H9 (cell line): ENCODE data around the gene CCDC186. TPM values are rescaled to one million over a fixed set of nuclear protein-coding genes. Genes with fewer than 3 reads are reported as not detected.

Source experiments
- DNase-seq: peaks from one replicate; pipeline ENCODE4 v3.0.0-alpha.2; 2017
- H2AFZ ChIP-seq: one replicate; pipeline ENCODE4 v1.6.1; 2013; ENCODE audit warnings: mild to moderate bottlenecking, low read length, control low read depth, moderate library complexity
- H2AK5ac ChIP-seq: 2 replicates; pipeline ENCODE4 v1.6.1; 2013; ENCODE audit warnings: low read length, control low read depth, mixed read lengths; ENCODE audit not compliant: insufficient read length
- H2BK120ac ChIP-seq: one replicate; pipeline ENCODE4 v1.6.1; 2013; ENCODE audit warnings: low read depth, mild to moderate bottlenecking, low read length, control low read depth, inconsistent platforms; ENCODE audit not compliant: poor library complexity, severe bottlenecking
- H2BK12ac ChIP-seq: 2 replicates; pipeline ENCODE4 v1.6.1; 2013; ENCODE audit warnings: low read length, control low read depth, mixed read lengths, low read depth; ENCODE audit not compliant: insufficient read length
- H2BK15ac ChIP-seq: 2 replicates; pipeline ENCODE4 v1.6.1; 2013; ENCODE audit warnings: low read depth, low read length, control low read depth
- H2BK20ac ChIP-seq: one replicate; pipeline ENCODE4 v1.6.1; 2013; ENCODE audit warnings: low read depth, mild to moderate bottlenecking, low read length, control low read depth, inconsistent platforms; ENCODE audit not compliant: poor library complexity, severe bottlenecking
- H2BK5ac ChIP-seq: 2 replicates; pipeline ENCODE4 v1.6.1; 2013; ENCODE audit warnings: low read length, control low read depth, mixed read lengths; ENCODE audit not compliant: insufficient read length
- H3K14ac ChIP-seq: 2 replicates; pipeline ENCODE4 v1.6.1; 2013; ENCODE audit warnings: low read length, control low read depth; ENCODE audit not compliant: insufficient read depth
- H3K18ac ChIP-seq: 2 replicates; pipeline ENCODE4 v1.6.1; 2013; ENCODE audit warnings: low read depth, mild to moderate bottlenecking, mixed read lengths, low read length, control low read depth; ENCODE audit not compliant: insufficient read length
- H3K23ac ChIP-seq: 2 replicates; pipeline ENCODE4 v1.6.1; 2013; ENCODE audit warnings: low read length, control low read depth, mixed read lengths, low read depth; ENCODE audit not compliant: insufficient read length
- H3K23me2 ChIP-seq: 2 replicates; pipeline ENCODE4 v1.6.1; 2013; ENCODE audit warnings: low read depth, mild to moderate bottlenecking, mixed read lengths, low read length, control low read depth; ENCODE audit not compliant: insufficient read length, poor library complexity, severe bottlenecking
- H3K27ac ChIP-seq: 2 replicates; pipeline ENCODE4 v1.5.1; 2013; ENCODE audit warnings: low read length, control low read depth, mixed read lengths, low read depth; ENCODE audit not compliant: insufficient read length
- H3K27me3 ChIP-seq: 2 replicates; pipeline ENCODE4 v1.6.1; 2013; ENCODE audit warnings: low read length, control low read depth, inconsistent platforms; ENCODE audit not compliant: insufficient read depth
- H3K4ac ChIP-seq: 2 replicates; pipeline ENCODE4 v1.6.1; 2013; ENCODE audit warnings: low read depth, mild to moderate bottlenecking, control low read depth, inconsistent platforms, low read length, moderate library complexity
- H3K4me1 ChIP-seq: 2 replicates; pipeline ENCODE4 v1.6.1; 2013; ENCODE audit warnings: low read length, control low read depth, inconsistent platforms; ENCODE audit not compliant: insufficient read depth
- H3K4me2 ChIP-seq: 2 replicates; pipeline ENCODE4 v1.6.1; 2013; ENCODE audit warnings: low read length, control low read depth, mixed read lengths; ENCODE audit not compliant: insufficient read length, insufficient read depth
- H3K56ac ChIP-seq: 2 replicates; pipeline ENCODE4 v1.6.1; 2013; ENCODE audit warnings: low read depth, mild to moderate bottlenecking, mixed read lengths, low read length, control low read depth; ENCODE audit not compliant: insufficient read length
- H3K79me1 ChIP-seq: 2 replicates; pipeline ENCODE4 v1.6.1; 2013; ENCODE audit warnings: low read depth, mild to moderate bottlenecking, moderate library complexity, low read length, control low read depth, inconsistent platforms; ENCODE audit not compliant: insufficient read depth, poor library complexity, severe bottlenecking
- H3K79me2 ChIP-seq: 2 replicates; pipeline ENCODE4 v1.6.1; 2013; ENCODE audit warnings: low read length, control low read depth, inconsistent platforms; ENCODE audit not compliant: insufficient read depth
- H3K9ac ChIP-seq: 2 replicates; pipeline ENCODE4 v1.6.1; 2013; ENCODE audit warnings: low read length, control low read depth, mixed read lengths; ENCODE audit not compliant: insufficient read length; ENCODE audit errors: extremely low read depth
- H3K9me3 ChIP-seq: one replicate; pipeline ENCODE4 v1.6.1; 2013; ENCODE audit warnings: low read depth, low read length, inconsistent platforms; ENCODE audit not compliant: control insufficient read depth
- H3T11ph ChIP-seq: one replicate; pipeline ENCODE4 v1.6.1; 2013; ENCODE audit warnings: mild to moderate bottlenecking, low read length, control low read depth, inconsistent platforms
- H4K20me1 ChIP-seq: one replicate; pipeline ENCODE4 v1.6.1; 2013; ENCODE audit not compliant: control insufficient read depth, insufficient read length, insufficient read depth
- H4K5ac ChIP-seq: 2 replicates; pipeline ENCODE4 v1.6.1; 2013; ENCODE audit warnings: low read depth, mild to moderate bottlenecking, mixed read lengths, low read length, control low read depth; ENCODE audit not compliant: insufficient read length
- H4K8ac ChIP-seq: replicated peaks from 2 replicates; pipeline ENCODE4 v1.6.1; 2013; ENCODE audit warnings: low read length, control low read depth, mixed read lengths, low read depth; ENCODE audit not compliant: insufficient read length
- H4K91ac ChIP-seq: 2 replicates; pipeline ENCODE4 v1.6.1; 2013; ENCODE audit warnings: low read depth, mild to moderate bottlenecking, moderate library complexity, mixed read lengths, low read length, control low read depth; ENCODE audit not compliant: insufficient read length
- H3K27ac Mint-ChIP-seq, 3 experiments: 2 replicates in 2 of 3; 3 replicates in 1 of 3; pipeline ENCODE4 v1.8.0; 2020 to 2021; ENCODE audit warnings: mixed read lengths in 3 of 3, mild to moderate bottlenecking in 1 of 3, moderate library complexity in 1 of 3
- H3K27me3 Mint-ChIP-seq: 2 replicates; pipeline ENCODE4 v1.8.0; 2021; ENCODE audit warnings: low read depth, mild to moderate bottlenecking, moderate library complexity, mixed read lengths
- H3K36me3 Mint-ChIP-seq, 3 experiments: 2 replicates in 2 of 3; 3 replicates in 1 of 3; pipeline ENCODE4 v1.8.0; 2020 to 2021; ENCODE audit warnings: low read depth in 3 of 3, mixed read lengths in 3 of 3; ENCODE audit not compliant: insufficient read depth in 1 of 3
- H3K4me1 Mint-ChIP-seq, 2 experiments: 2 replicates each; pipeline ENCODE4 v1.8.0; 2020; ENCODE audit warnings: mixed read lengths in 2 of 2
- H3K4me3 Mint-ChIP-seq, 2 experiments: 2 replicates in 1 of 2; 3 replicates in 1 of 2; pipeline ENCODE4 v1.8.0; 2020 to 2021; ENCODE audit warnings: mild to moderate bottlenecking in 2 of 2, mixed read lengths in 2 of 2, moderate library complexity in 1 of 2
- H3K9me3 Mint-ChIP-seq, 2 experiments: 2 replicates in 1 of 2; 3 replicates in 1 of 2; pipeline ENCODE4 v1.8.0; 2020; ENCODE audit warnings: mild to moderate bottlenecking in 2 of 2, mixed read lengths in 2 of 2, moderate library complexity in 1 of 2
- CTCF ChIP-seq: fragments of 200-600 bp; sonication (generic); conservative IDR thresholded peaks from 3 replicates; pipeline ENCODE4 v1.8.0; 2021; ENCODE audit warnings: antibody characterized with exemption, mild to moderate bottlenecking
- WGBS: extraction: QIAGEN DNeasy Blood & Tissue Kit; methylation state at CpG from one replicate; pipeline ENCODE4 v1.1.7; 2013; ENCODE audit warnings: missing lambda C conversion rate, low lambda C conversion rate, mixed read lengths; ENCODE audit not compliant: insufficient read length; ENCODE audit errors: extremely low coverage; 5-methylcytosine and 5-hydroxymethylcytosine counted together
- total RNA-seq: library from RNA; stranded (reverse); gene quantifications from 2 replicates; pipeline ENCODE4 v1.2.1, GENCODE V29; 2021

Gene CCDC186
- total RNA-seq, 1 experiment from 2014 or later = 16.7 TPM

DNA sequence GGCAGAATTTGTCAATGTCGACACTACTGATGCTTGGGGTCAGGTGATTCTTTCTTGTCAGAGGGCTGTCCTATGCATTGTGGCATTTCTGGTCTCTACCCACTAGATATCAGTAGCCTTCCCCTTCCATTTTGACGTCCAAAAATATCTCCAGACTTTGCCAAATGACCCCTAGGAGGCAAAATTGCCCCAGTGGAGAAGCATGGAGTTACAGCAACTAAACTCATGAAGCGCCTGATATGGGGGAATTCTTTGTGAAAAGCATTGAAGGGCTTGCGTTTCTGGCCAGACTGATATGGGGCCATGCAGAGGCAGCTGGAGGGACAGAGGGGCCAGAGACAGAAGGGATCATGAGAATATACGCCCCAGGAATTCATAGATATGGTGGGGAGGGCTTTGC is 86.7 kb downstream of the CCDC186 start:
- Histone ChIP-seq H2BK5ac (no peak overlapping the region), H3K18ac (no peak overlapping the region), H3K4me1 (no peaks in the 10 kb centered on the region), H3K27me3 (no peaks in the 10 kb centered on the region), H4K20me1 (no peaks in the 10 kb centered on the region), H2AFZ (no peak overlapping the region), H3K9ac (no peak overlapping the region), H3K9me3 (no peaks in the 10 kb centered on the region), H3K56ac (no peak overlapping the region), H3K79me1 (no peaks in the 10 kb centered on the region), H3K23ac (no peak overlapping the region), H4K5ac (no peak overlapping the region), H3K79me2 (no peaks in the 10 kb centered on the region), H3K27ac (no peak overlapping the region), H3K4me2 (no peak overlapping the region), H2BK12ac (no peak overlapping the region), H3K23me2 (no peaks in the 10 kb centered on the region), H2BK15ac (no peak overlapping the region), H3T11ph (no peak overlapping the region), H3K14ac (no peak overlapping the region), H2AK5ac (no peak overlapping the region), H2BK120ac (no peak overlapping the region), H3K4ac (no peak overlapping the region), H2BK20ac (no peak overlapping the region), H4K91ac (no peak overlapping the region), H4K8ac (no peak overlapping the region)
- peak; percentile 46 for TF ChIP-seq CTCF
- no peak overlapping the region for H3K4me3 Mint-ChIP-seq
- WGBS = no CpG with 5 or more reads among the region's 5 CpGs
- H3K4me1 Mint-ChIP-seq = no peaks in the 10 kb centered on the region
- H3K36me3 Mint-ChIP-seq = peaks cover 0 to 4% (median 0%) of the 10 kb centered on the region in 3 experiments; a peak in 4 of 7 replicates
- H3K27ac Mint-ChIP-seq = no peak overlapping the region
- H3K9me3 Mint-ChIP-seq = peaks cover 3% of the 10 kb centered on the region in 2 experiments; a peak in 3 of 5 replicates
- no peak for DNase-seq
- H3K27me3 Mint-ChIP-seq = no peaks in the 10 kb centered on the region; the same call in none of the 2 replicates
